ENCODE results near the gene NOP53. TPM values are rescaled to one million over a fixed set of nuclear protein-coding genes. Genes with fewer than 3 reads are reported as not detected.
A peak's percentile ranks its signal among the peaks of the same experiment; 100 is the strongest.
"Not testable (repeated sequence)": the region's sequence is repeated elsewhere in the genome, so short reads cannot be mapped to it uniquely, and the experiment has no call there.

NOP53 gene
- polyA plus RNA-seq, 1 donor (not counting 4 experiments of a cell fraction or from before 2014, with no cell fraction given), result 80.2 TPM

GRCh38 chr19:47768604-47769003 lies 23.3 kb downstream of the NOP53 start:
- dilution Hi-C loops (cut with MboI; ENCODE audit: extremely low pct_ligation_motif_present, low sequenced_read_pairs), result no loop called here
- FAIRE-seq, result no peak
- no peak for DNase-seq (ENCODE audit: low read depth, low spot score)

GRCh38 chr19:47769534-47769933 lies 24.2 kb downstream of the NOP53 start:
- no peaks in the 10 kb centered on the region for H3K79me2 ChIP-seq (ENCODE audit: control insufficient read depth, insufficient read depth, low read length)
- H2AFZ ChIP-seq (ENCODE audit: control insufficient read depth, low read length), result no peak overlapping the region
- H3K9me3 ChIP-seq (ENCODE audit: control insufficient read depth, low read depth, low read length), result no peaks in the 10 kb centered on the region
- H4K20me1 ChIP-seq (ENCODE audit: control insufficient read depth, extremely low read depth, insufficient read depth, low read length), result no peaks in the 10 kb centered on the region
- dilution Hi-C loops (cut with MboI; ENCODE audit: extremely low pct_ligation_motif_present, low sequenced_read_pairs), result no loop called here
- TF ChIP-seq EZH2 (IDR thresholded peaks at IDR 0.05; ENCODE audit: low read length) (no peak), CTCF (optimal IDR thresholded peaks at IDR 0.05 in 1 of 3, IDR thresholded peaks at IDR 0.05 in 1 of 3, conservative IDR thresholded peaks at IDR 0.05 in 1 of 3; ENCODE audit: extremely low read depth in 1 of 3, insufficient read depth in 2 of 3, low read length in 3 of 3) (no peak)
- H3K9ac ChIP-seq (ENCODE audit: control insufficient read depth, extremely low read depth, insufficient read depth, low read length), result no peak overlapping the region
- no peak overlapping the region for H3K4me2 ChIP-seq (ENCODE audit: control insufficient read depth, extremely low read depth, insufficient read depth, low read depth, low read length)
- H3K4me3 ChIP-seq (ENCODE audit: control insufficient read depth in 2 of 3, extremely low read depth in 1 of 3, insufficient read depth in 2 of 3, low read depth in 1 of 3, low read length in 3 of 3), result no peak overlapping the region
- no peak overlapping the region for H3K27ac ChIP-seq (ENCODE audit: control insufficient read depth, insufficient read depth, low read length)
- no peaks in the 10 kb centered on the region for H3K4me1 ChIP-seq (ENCODE audit: control insufficient read depth, extremely low read depth, insufficient read depth, low read length)
- H3K27me3 ChIP-seq (ENCODE audit: control insufficient read depth, extremely low read depth, insufficient read depth, low read length), result no peaks in the 10 kb centered on the region
- DNase-seq (ENCODE audit: low read depth, low spot score), result no peak
- no peaks in the 10 kb centered on the region for H3K9me1 ChIP-seq (ENCODE audit: control insufficient read depth, extremely low read depth, insufficient read depth, low read length)
- FAIRE-seq, result no peak
- no peaks in the 10 kb centered on the region for H3K36me3 ChIP-seq (ENCODE audit: control insufficient read depth in 2 of 2, extremely low read depth in 1 of 2, insufficient read depth in 2 of 2, low read length in 2 of 2)

More at GRCh38 chr19:47768604-47769003, 23.3 kb downstream of the NOP53 start:
- Histone ChIP-seq H3K27ac (ENCODE audit: control insufficient read depth, insufficient read depth, low read length) (no peak overlapping the region), H3K4me1 (ENCODE audit: control insufficient read depth, extremely low read depth, insufficient read depth, low read length) (no peaks in the 10 kb centered on the region), H3K9me3 (ENCODE audit: control insufficient read depth, low read depth, low read length) (no peaks in the 10 kb centered on the region), H4K20me1 (ENCODE audit: control insufficient read depth, extremely low read depth, insufficient read depth, low read length) (no peaks in the 10 kb centered on the region), H3K9ac (ENCODE audit: control insufficient read depth, extremely low read depth, insufficient read depth, low read length) (no peak overlapping the region), H3K4me2 (ENCODE audit: control insufficient read depth, extremely low read depth, insufficient read depth, low read depth, low read length) (no peak overlapping the region), H3K9me1 (ENCODE audit: control insufficient read depth, extremely low read depth, insufficient read depth, low read length) (no peaks in the 10 kb centered on the region), H3K27me3 (ENCODE audit: control insufficient read depth, extremely low read depth, insufficient read depth, low read length) (no peaks in the 10 kb centered on the region), H3K79me2 (ENCODE audit: control insufficient read depth, insufficient read depth, low read length) (no peaks in the 10 kb centered on the region), H3K36me3 (ENCODE audit: control insufficient read depth in 2 of 2, extremely low read depth in 1 of 2, insufficient read depth in 2 of 2, low read length in 2 of 2) (no peaks in the 10 kb centered on the region), H2AFZ (ENCODE audit: control insufficient read depth, low read length) (no peak overlapping the region), H3K4me3 (ENCODE audit: control insufficient read depth in 2 of 3, extremely low read depth in 1 of 3, insufficient read depth in 2 of 3, low read depth in 1 of 3, low read length in 3 of 3) (no peak overlapping the region)
- TF ChIP-seq CTCF (optimal IDR thresholded peaks at IDR 0.05 in 1 of 3, IDR thresholded peaks at IDR 0.05 in 1 of 3, conservative IDR thresholded peaks at IDR 0.05 in 1 of 3; ENCODE audit: extremely low read depth in 1 of 3, insufficient read depth in 2 of 3, low read length in 3 of 3), result peak in 2 of 3 experiments; percentile 23 to 24
- TF ChIP-seq EZH2 (IDR thresholded peaks at IDR 0.05; ENCODE audit: low read length), result no peak

- H3K4me1 ChIP-seq (ENCODE audit: control insufficient read depth, extremely low read depth, insufficient read depth, low read length); H3K4me3 ChIP-seq (ENCODE audit: control insufficient read depth in 2 of 3, extremely low read depth in 1 of 3, insufficient read depth in 2 of 3, low read depth in 1 of 3, low read length in 3 of 3); H3K27me3 ChIP-seq (ENCODE audit: control insufficient read depth, extremely low read depth, insufficient read depth, low read length); H3K9me3 ChIP-seq (ENCODE audit: control insufficient read depth, low read depth, low read length); H3K79me2 ChIP-seq (ENCODE audit: control insufficient read depth, insufficient read depth, low read length); H3K27ac ChIP-seq (ENCODE audit: control insufficient read depth, insufficient read depth, low read length); H2AFZ ChIP-seq (ENCODE audit: control insufficient read depth, low read length); H3K4me2 ChIP-seq (ENCODE audit: control insufficient read depth, extremely low read depth, insufficient read depth, low read depth, low read length); H3K9me1 ChIP-seq (ENCODE audit: control insufficient read depth, extremely low read depth, insufficient read depth, low read length); H4K20me1 ChIP-seq (ENCODE audit: control insufficient read depth, extremely low read depth, insufficient read depth, low read length); DNase-seq (ENCODE audit: low read depth, low spot score); FAIRE-seq; H3K9ac ChIP-seq (ENCODE audit: control insufficient read depth, extremely low read depth, insufficient read depth, low read length); dilution Hi-C loops (cut with MboI; ENCODE audit: extremely low pct_ligation_motif_present, low sequenced_read_pairs); H3K36me3 ChIP-seq (ENCODE audit: control insufficient read depth in 2 of 2, extremely low read depth in 1 of 2, insufficient read depth in 2 of 2, low read length in 2 of 2): not testable (repeated sequence)
Observed at GRCh38 chr19:47771291-47771690, 25.9 kb downstream of the NOP53 start.

All from keratinocyte (primary cell).